ENCODE results near the gene HSD11B1. TPM values are rescaled to one million over a fixed set of nuclear protein-coding genes. Genes with fewer than 3 reads are reported as not detected.

The HSD11B1 gene
- total RNA-seq, 1 experiment from 2014 or later: not detected

DNA sequence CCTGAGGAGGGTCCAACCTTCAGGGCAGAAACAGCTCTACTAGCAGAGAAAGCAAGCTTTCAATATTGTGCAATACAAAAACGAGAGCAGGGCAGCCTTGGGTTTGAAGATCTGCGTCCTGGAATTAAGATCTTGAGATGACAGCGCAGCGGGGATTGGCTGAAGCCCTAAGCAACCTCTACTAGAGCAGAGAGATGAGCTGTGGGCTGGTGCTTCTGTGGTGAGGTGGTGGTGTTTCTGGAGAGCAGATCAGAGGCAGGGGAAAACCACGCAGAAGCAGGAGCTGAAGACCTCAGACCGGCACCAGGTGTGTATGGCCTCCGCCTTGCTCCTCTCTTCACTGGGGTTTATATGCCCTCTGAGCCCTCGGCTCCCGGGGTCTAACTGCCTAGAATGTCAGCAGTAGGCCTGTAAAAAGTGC is 63.7 kb downstream of the HSD11B1 start (continued):
- no peak for TF ChIP-seq ZNF416 (CRISPR knock-in tag; IDR thresholded peaks at IDR 0.05)
- TF ChIP-seq ESRRA (CRISPR knock-in tag; IDR thresholded peaks at IDR 0.05; ENCODE audit: borderline replicate concordance): no peak
- TF ChIP-seq, protein P1, sequence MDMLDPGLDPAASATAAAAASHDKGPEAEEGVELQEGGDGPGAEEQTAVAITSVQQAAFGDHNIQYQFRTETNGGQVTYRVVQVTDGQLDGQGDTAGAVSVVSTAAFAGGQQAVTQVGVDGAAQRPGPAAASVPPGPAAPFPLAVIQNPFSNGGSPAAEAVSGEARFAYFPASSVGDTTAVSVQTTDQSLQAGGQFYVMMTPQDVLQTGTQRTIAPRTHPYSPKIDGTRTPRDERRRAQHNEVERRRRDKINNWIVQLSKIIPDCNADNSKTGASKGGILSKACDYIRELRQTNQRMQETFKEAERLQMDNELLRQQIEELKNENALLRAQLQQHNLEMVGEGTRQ (CRISPR knock-in tag; IDR thresholded peaks at IDR 0.05): no peak
- TF ChIP-seq, protein P2, sequence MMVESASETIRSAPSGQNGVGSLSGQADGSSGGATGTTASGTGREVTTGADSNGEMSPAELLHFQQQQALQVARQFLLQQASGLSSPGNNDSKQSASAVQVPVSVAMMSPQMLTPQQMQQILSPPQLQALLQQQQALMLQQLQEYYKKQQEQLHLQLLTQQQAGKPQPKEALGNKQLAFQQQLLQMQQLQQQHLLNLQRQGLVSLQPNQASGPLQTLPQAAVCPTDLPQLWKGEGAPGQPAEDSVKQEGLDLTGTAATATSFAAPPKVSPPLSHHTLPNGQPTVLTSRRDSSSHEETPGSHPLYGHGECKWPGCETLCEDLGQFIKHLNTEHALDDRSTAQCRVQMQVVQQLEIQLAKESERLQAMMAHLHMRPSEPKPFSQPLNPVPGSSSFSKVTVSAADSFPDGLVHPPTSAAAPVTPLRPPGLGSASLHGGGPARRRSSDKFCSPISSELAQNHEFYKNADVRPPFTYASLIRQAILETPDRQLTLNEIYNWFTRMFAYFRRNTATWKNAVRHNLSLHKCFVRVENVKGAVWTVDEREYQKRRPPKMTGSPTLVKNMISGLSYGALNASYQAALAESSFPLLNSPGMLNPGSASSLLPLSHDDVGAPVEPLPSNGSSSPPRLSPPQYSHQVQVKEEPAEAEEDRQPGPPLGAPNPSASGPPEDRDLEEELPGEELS (CRISPR knock-in tag; IDR thresholded peaks at IDR 0.05): no peak
- TF ChIP-seq, protein P3, sequence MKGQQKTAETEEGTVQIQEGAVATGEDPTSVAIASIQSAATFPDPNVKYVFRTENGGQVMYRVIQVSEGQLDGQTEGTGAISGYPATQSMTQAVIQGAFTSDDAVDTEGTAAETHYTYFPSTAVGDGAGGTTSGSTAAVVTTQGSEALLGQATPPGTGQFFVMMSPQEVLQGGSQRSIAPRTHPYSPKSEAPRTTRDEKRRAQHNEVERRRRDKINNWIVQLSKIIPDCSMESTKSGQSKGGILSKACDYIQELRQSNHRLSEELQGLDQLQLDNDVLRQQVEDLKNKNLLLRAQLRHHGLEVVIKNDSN (CRISPR knock-in tag; IDR thresholded peaks at IDR 0.05): no peak

DNA sequence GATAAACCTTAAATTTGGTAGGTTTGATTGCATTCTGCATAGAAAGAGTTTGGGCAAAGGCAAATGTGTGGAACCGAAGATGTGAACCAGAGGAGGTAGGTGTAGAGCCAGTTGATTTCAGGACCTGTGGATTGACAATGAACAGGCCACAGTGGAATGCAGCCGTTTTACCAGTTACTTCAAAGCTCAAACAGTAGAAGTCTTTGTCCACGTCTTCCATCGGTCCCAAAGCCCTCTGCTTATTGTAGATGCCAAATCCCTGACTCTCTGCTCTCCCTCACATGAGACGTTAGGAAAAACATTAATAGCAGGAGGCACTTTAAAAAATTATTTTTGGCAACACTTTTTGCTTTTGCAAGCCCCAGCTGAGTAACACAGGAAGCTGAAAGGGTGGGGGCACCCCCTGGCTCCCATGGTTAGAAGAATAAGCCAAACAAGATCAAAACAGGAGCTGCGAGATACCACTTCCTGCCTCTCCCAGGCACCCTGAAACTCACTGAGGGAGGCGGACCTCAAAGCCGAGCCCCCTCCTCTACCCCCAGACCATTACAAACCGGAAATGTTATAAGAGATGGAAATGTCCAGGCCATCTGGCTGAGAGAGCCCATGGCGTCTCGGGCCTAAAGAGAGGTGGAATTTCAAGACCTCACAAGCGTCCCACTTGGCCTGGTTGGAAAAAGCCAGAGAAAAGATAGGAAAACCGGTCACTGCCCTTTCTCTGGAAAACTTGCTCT is 64.7 kb downstream of the HSD11B1 start:
- Mint-ChIP-seq H3K4me3 (no peak overlapping the region), H3K9me3 (no peaks in the 10 kb centered on the region)

More for the DNA sequence above, 64.7 kb downstream of the HSD11B1 start:
- Mint-ChIP-seq H3K27me3 (ENCODE audit: low read depth) (peaks cover 3% of the 10 kb centered on the region), H3K4me1 (peaks cover 10% of the 10 kb centered on the region), H3K36me3 (no peaks in the 10 kb centered on the region), H3K27ac (no peak overlapping the region)
- CTCF ChIA-PET: interaction anchor here (0.5 to 0.8 kb wide), 2 partner anchors 59 to 178 kb away, joined by 3 read pairs; no protein-coding TSS in a partner anchor
- TF ChIP-seq, protein P4, sequence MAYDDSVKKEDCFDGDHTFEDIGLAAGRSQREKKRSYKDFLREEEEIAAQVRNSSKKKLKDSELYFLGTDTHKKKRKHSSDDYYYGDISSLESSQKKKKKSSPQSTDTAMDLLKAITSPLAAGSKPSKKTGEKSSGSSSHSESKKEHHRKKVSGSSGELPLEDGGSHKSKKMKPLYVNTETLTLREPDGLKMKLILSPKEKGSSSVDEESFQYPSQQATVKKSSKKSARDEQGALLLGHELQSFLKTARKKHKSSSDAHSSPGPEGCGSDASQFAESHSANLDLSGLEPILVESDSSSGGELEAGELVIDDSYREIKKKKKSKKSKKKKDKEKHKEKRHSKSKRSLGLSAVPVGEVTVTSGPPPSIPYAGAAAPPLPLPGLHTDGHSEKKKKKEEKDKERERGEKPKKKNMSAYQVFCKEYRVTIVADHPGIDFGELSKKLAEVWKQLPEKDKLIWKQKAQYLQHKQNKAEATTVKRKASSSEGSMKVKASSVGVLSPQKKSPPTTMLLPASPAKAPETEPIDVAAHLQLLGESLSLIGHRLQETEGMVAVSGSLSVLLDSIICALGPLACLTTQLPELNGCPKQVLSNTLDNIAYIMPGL (CRISPR knock-in tag; IDR thresholded peaks at IDR 0.05): no peak
- TF ChIP-seq, protein P5, sequence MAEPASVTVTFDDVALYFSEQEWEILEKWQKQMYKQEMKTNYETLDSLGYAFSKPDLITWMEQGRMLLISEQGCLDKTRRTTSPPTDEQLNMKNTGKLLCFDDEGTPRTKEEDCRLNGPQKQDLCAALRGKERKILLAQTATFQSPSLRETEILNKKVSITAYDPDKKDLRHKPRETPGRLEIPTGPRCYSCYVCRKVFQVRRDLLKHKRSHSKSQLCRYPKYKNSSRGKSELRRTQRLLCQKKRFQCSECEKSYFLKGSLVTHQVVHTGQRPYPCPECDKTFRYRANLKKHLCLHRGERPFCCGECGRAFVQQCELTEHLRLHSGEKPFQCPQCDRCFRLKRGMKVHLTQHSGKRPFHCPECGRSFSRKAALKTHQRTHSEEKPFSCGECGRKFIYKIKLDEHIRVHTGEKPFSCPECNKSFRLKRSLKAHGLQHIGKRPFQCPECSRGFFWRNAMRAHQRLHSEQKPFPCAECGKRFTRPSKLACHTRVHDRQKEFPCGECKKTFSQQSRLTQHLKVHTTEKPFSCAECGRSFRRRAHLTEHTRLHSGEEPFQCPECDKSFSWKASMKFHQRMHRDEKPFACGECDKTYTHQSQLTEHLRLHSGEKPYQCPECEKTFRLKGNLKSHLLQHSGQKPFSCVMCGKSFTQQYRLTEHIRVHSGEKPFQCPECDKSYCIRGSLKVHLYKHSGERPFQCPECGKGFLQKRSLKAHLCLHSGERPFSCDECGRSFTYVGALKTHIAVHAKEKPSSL (CRISPR knock-in tag; conservative IDR thresholded peaks at IDR 0.05): no peak
- TF ChIP-seq NR3C1 (CRISPR knock-in tag; conservative IDR thresholded peaks at IDR 0.05; ENCODE audit: low read depth) (no peak), MXD4 (CRISPR knock-in tag; IDR thresholded peaks at IDR 0.05; ENCODE audit: borderline replicate concordance) (no peak), NR2C2 (CRISPR knock-in tag; IDR thresholded peaks at IDR 0.05) (no peak), GTF2I (CRISPR knock-in tag; conservative IDR thresholded peaks at IDR 0.05) (no peak), ZNF416 (CRISPR knock-in tag; IDR thresholded peaks at IDR 0.05) (no peak), NR1H2 (CRISPR knock-in tag; IDR thresholded peaks at IDR 0.05) (no peak), TEAD4 (CRISPR knock-in tag; IDR thresholded peaks at IDR 0.05) (no peak), TCF7 (CRISPR knock-in tag; IDR thresholded peaks at IDR 0.05; ENCODE audit: low read depth) (no peak), ZNF263 (CRISPR knock-in tag; IDR thresholded peaks at IDR 0.05; ENCODE audit: low read depth) (no peak), ZNF423 (CRISPR knock-in tag; IDR thresholded peaks at IDR 0.05) (no peak), ZNF232 (CRISPR knock-in tag; IDR thresholded peaks at IDR 0.05) (no peak), RELA (CRISPR knock-in tag; IDR thresholded peaks at IDR 0.05; ENCODE audit: borderline replicate concordance) (no peak), SMAD4 (CRISPR knock-in tag; IDR thresholded peaks at IDR 0.05) (no peak)
- TF ChIP-seq, protein P6, sequence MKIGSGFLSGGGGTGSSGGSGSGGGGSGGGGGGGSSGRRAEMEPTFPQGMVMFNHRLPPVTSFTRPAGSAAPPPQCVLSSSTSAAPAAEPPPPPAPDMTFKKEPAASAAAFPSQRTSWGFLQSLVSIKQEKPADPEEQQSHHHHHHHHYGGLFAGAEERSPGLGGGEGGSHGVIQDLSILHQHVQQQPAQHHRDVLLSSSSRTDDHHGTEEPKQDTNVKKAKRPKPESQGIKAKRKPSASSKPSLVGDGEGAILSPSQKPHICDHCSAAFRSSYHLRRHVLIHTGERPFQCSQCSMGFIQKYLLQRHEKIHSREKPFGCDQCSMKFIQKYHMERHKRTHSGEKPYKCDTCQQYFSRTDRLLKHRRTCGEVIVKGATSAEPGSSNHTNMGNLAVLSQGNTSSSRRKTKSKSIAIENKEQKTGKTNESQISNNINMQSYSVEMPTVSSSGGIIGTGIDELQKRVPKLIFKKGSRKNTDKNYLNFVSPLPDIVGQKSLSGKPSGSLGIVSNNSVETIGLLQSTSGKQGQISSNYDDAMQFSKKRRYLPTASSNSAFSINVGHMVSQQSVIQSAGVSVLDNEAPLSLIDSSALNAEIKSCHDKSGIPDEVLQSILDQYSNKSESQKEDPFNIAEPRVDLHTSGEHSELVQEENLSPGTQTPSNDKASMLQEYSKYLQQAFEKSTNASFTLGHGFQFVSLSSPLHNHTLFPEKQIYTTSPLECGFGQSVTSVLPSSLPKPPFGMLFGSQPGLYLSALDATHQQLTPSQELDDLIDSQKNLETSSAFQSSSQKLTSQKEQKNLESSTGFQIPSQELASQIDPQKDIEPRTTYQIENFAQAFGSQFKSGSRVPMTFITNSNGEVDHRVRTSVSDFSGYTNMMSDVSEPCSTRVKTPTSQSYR (CRISPR knock-in tag; IDR thresholded peaks at IDR 0.05): no peak
- TF ChIP-seq, protein P7, sequence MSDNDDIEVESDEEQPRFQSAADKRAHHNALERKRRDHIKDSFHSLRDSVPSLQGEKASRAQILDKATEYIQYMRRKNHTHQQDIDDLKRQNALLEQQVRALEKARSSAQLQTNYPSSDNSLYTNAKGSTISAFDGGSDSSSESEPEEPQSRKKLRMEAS (CRISPR knock-in tag; IDR thresholded peaks at IDR 0.05): no peak
- TF ChIP-seq, protein P8, sequence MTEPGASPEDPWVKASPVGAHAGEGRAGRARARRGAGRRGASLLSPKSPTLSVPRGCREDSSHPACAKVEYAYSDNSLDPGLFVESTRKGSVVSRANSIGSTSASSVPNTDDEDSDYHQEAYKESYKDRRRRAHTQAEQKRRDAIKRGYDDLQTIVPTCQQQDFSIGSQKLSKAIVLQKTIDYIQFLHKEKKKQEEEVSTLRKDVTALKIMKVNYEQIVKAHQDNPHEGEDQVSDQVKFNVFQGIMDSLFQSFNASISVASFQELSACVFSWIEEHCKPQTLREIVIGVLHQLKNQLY (CRISPR knock-in tag; IDR thresholded peaks at IDR 0.05): no peak
- TF ChIP-seq, protein P9, sequence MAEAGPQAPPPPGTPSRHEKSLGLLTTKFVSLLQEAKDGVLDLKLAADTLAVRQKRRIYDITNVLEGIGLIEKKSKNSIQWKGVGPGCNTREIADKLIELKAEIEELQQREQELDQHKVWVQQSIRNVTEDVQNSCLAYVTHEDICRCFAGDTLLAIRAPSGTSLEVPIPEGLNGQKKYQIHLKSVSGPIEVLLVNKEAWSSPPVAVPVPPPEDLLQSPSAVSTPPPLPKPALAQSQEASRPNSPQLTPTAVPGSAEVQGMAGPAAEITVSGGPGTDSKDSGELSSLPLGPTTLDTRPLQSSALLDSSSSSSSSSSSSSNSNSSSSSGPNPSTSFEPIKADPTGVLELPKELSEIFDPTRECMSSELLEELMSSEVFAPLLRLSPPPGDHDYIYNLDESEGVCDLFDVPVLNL (CRISPR knock-in tag; IDR thresholded peaks at IDR 0.05; ENCODE audit: borderline replicate concordance, low read depth): no peak
- ATAC-seq: no peak; the same call in 1 of the 2 replicates
- no peak for DNase-seq (ENCODE audit: low spot score)
- POLR2A ChIA-PET: interaction anchor here (1.0 kb wide), 1 partner anchor 11 kb away, joined by 4 read pairs; no protein-coding TSS in a partner anchor
